HepG2 (cell line): ENCODE measurements around the gene NAPB.

Source experiments
- CTCF ChIP-seq: sonication (generic); formaldehyde crosslinking; IDR thresholded peaks from 2 replicates; pipeline ENCODE4 v1.5.0; 2020; ENCODE audit warnings: mild to moderate bottlenecking, missing genetic modification reagents, moderate library complexity
- ZBTB26 ChIP-seq: IDR thresholded peaks from 2 replicates; pipeline ENCODE4 v1.6.1; 2016; ENCODE audit warnings: missing compliant biosample characterization, missing genetic modification reagents, borderline replicate concordance

- TF ChIP-seq ZBTB26 (CRISPR knock-in tag) = no peak
- TF ChIP-seq CTCF (CRISPR knock-in tag) = no peak
Observed at GRCh38 chr20:23417861-23418260, 3.4 kb downstream of the NAPB start.
